HFF-Myc (cell line): ENCODE data around the gene C2CD4D.

Source experiments
- DNase-seq: peaks from one replicate; pipeline ENCODE4 v3.0.0-alpha.2; 2011; ENCODE audit warnings: low read depth; ENCODE audit errors: extremely low read depth
- H3K4me3 ChIP-seq: replicated peaks from 2 replicates; pipeline ENCODE4 v1.5.1; 2011; ENCODE audit warnings: low read depth, mild to moderate bottlenecking, control low read depth, low read length
- CTCF ChIP-seq: IDR thresholded peaks from 2 replicates; pipeline ENCODE4 v1.5.1; 2012; ENCODE audit warnings: mild to moderate bottlenecking, low read depth, low read length, control low read depth; ENCODE audit errors: missing control alignments

Gene C2CD4D

GRCh38 chr1:151790940-151791651 is 48.5 kb downstream of the C2CD4D start:
- TF ChIP-seq CTCF = no peak
- H3K4me3 ChIP-seq = peak overlapping the region; percentile 56
- DNase-seq = no peak

DNA sequence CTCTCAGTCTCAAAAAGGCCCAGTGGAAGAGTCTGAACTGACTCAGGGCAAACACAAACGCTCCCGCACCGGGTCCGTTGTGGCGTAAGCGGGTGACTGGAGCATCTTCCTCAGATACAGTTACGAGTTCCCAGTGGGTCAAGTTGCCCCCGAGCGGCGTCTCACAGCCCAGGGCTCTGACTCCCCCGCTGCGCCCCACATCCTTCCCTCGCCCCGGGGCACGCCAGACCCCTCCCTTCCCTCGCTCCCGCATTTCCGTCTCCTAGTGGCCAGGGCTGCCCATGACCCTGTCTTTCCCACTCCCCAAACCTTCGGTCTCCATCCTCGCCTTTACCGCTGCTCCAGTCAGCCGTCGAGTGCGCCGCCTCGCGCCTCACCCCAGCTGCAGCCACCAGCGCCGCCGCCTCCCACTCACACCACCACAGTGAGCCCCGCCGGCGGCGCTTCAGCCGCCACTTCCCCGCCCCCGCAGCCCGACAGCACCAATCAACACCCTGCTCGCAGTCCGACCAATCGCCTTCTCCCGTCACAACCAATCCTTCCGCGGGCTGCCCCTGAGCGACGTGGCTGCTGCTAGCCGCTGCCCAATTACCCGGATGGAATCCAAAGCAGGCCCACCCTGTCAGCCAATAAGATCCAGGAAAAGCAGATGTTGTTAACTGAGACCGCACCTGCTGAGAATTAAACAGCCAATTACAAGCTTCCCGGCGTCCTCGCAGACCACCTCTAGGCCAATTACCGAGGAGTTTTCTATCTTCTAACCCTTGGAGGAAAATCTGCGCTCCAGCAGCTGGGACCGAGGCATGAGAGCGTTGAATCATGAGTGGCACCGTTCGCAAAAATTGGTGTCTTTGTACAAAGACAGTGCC is 49.3 kb downstream of the C2CD4D start, which contains the start of gene TDRKH:
TDRKH (minus strand) TSS at position 430 of the 869 bp plus-strand sequence. CDS start 7,478 bp downstream, outside the sequence.
- TF ChIP-seq CTCF = peak; percentile 9
- DNase-seq = peak; percentile 92
- H3K4me3 ChIP-seq = peak within 1 kb of the TSS; percentile 56
